ENCODE results near the gene KIFC3.
"Not testable (repeated sequence)": the region's sequence is repeated elsewhere in the genome, so short reads cannot be mapped to it uniquely, and the experiment has no call there.

Gene KIFC3

GRCh38 chr16:57753448-57754353 lies 48.6 kb downstream of the KIFC3 start:
- DNase-seq (ENCODE audit: low read depth): no peak

- DNase-seq (ENCODE audit: low read depth): no peak
Measured at GRCh38 chr16:57752581-57753447, 49.5 kb downstream of the KIFC3 start.

- no peak for DNase-seq (ENCODE audit: low read depth)
Measured at GRCh38 chr16:57752203-57752580, 50.1 kb downstream of the KIFC3 start.

- DNase-seq (ENCODE audit: low read depth): no peak
Measured at GRCh38 chr16:57751539-57752202, 50.6 kb downstream of the KIFC3 start.

- DNase-seq (ENCODE audit: low read depth): no peak
Measured at GRCh38 chr16:57750796-57751538, 51.3 kb downstream of the KIFC3 start.

GRCh38 chr16:57749856-57750452 lies 52.3 kb downstream of the KIFC3 start:
- DNase-seq (ENCODE audit: low read depth): no peak

DNA sequence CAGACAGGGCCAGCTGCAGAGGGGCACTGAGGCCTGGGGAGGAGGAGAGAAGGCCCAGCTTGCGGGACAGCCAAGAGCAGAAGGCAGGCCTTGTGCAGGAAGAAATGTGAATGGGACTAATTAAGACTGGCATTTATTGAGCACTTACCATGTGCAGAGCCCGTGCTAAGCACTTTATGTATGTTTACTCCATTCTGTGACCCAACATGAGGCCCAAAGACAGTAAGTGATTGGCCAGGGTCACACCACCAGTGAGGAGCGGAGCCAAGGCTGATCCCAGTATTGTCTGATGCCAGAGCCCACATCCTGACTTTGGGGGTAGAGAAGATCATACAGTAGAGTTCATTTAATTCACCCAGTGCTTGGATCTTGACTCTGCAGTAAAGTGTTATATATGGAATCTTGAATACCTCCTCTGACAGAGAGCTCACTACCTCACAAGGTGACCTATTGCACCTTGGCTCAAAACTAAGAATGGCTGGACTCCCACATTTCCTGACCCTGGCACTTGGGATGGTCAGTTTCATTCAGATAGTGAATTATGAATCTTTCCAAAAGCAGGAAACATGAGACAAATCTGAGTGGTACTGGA lies 53.1 kb downstream of the KIFC3 start:
- no peak for DNase-seq (ENCODE audit: low read depth)

- DNase-seq (ENCODE audit: low read depth): no peak
Measured at GRCh38 chr16:57748596-57748995, 53.7 kb downstream of the KIFC3 start.

- DNase-seq (ENCODE audit: low read depth): no peak
Measured at GRCh38 chr16:57747996-57748395, 54.3 kb downstream of the KIFC3 start.

DNA sequence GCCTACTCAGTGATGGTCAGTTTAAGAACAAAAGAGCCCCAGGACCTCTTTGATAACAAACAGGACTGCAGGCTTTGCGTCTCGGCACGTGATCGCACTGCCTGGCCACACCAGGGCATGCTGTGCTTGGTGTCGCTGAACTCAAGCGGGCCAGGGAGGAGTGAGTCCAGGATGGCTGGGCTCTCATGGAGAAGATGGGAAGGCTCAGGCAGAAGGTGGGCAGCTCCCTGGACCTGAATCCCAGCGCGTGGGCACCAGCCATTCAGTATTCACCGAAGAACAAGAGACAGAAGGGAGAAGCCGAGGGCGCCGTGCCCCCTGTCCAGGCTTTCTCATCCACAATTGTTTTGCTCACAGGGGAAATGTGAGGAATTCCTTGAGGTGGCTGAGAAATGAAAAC lies 54.8 kb downstream of the KIFC3 start:
- DNase-seq (ENCODE audit: low read depth): no peak

DNA sequence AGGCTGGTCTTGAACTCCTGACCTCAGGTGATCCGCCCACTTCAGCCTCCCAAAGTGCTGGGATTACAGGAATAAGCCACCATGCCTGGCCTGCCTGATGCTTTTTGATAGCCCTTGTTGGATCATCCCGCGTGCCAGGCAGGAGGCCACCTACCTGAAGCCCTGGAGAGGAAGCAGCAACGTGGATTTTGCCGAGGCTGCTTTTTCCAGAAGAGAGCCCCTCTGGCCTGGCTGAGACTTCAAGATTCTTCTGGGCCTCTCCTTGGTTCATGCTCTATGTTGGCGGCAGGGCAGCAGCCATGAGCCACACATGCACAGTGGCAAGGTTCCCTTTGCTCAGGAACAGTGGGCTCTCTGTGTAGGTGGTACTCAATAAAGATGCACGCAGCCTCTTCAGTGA lies 55.2 kb downstream of the KIFC3 start:
- DNase-seq (ENCODE audit: low read depth): no peak

- DNase-seq (ENCODE audit: low read depth): not testable (repeated sequence)
Measured at GRCh38 chr16:57746316-57746715, 56.0 kb downstream of the KIFC3 start.

DNA sequence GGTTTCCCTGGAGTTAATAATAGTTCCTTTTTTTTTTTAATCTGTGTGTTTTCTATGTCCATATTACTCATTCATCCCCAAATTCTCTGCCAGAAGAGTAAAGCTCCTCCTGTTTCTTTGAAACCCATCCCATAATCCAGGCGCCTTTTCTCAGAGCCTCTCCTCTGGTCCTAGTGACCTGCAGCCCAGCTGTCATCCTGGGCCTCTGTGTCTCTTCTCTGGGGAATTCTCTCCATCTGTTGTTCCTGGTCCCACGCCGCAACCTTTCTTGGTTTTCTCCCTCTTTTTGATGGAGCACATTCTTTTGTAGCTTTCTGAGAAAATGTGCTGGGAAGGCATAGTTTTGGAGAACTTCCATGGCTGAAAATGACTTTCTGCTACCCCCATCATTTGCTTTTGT lies 56.5 kb downstream of the KIFC3 start:
- no peak for DNase-seq (ENCODE audit: low read depth)

DNA sequence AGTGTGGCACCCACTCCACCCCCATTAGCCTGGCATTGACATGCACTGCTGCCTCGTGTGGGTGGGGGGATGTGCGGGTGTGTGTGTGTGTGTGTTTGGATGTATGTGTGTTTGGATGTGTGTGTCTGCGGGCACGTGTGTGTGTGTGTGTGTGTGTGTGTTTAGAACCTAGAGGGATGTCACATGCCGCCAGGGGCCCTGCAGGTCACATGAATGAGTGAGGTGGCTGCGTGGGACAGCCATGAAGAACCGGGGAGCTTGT lies 57.7 kb downstream of the KIFC3 start:
- no peak for DNase-seq (ENCODE audit: low read depth)

GRCh38 chr16:57743886-57744641 lies 58.2 kb downstream of the KIFC3 start:
- DNase-seq (ENCODE audit: low read depth): no peak

DNA sequence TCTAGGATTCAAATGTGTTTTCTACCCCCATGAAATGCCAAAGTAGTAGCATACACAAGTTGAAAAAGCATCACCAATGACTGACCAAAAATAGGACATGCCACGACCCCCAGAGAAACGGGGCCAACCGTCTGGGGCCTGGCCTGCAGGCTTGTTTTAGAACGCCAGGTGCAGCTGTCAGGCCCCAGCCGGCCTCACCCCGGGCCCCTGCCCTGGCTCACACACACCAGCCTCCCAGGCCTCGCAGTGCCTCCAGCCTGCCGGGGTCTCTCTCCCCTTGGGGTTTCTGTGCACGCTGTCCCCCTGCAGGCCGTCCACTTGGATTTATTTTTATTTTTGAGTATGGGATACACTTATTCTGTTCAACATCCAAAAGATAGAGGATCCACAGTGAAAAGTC lies 58.8 kb downstream of the KIFC3 start:
- no peak for DNase-seq (ENCODE audit: low read depth)

DNA sequence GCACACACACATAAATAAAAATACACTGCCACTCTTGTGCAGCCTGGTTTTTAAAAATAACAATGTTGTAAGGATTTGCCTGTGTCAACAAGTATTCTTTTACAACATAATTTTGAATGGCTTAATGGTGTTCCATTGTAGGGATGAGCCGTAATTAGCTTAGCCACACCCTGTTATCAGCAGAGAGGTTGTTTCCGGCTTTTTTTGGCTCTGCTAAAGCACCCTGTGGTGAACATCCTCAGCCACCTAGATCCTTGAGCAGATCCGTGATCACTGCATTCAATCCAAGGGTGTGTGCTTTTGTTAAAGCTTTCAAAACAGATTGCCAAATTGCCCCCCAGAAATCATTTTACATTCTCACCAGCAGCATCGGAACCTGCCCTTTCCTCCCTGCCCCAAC lies 59.7 kb downstream of the KIFC3 start:
- DNase-seq (ENCODE audit: low read depth): no peak

GRCh38 chr16:57741660-57742191 lies 60.6 kb downstream of the KIFC3 start:
- no peak for DNase-seq (ENCODE audit: low read depth)

DNA sequence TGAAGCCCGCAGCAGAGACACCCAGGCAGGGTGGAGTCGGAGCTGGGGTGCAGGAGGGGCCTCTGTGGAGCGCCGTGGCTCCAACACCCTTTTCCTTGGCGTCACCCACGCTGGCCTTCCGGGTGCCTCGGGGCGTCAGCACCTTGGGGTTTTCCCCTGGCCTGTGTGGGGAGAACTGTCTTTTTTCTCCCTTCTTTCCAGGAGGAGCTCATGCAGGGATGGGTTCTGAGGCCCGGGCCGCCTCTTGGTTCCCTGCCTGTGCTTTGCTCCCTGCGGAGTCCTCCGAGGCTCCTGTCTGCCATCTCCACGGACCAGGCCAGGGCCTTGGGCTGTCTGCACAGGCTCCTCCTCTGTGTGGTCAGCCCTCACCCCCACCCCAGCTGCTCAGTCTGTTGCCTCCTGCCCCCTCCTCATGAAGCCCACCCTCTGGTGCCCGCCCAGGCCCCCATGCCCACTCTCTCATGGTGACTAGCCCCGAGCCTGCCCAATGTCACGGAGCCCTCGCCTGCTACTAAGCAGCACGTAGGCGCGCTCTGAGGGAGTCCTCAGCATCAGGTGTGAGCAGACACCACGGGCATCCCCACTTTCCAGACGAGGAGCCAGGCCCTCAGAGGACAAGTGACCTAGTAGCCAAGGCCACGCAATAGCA lies 61.7 kb downstream of the KIFC3 start:
- no peak for DNase-seq (ENCODE audit: low read depth)
